ENCODE data around the gene TSHR. TPM values are rescaled to one million over a fixed set of nuclear protein-coding genes. Genes with fewer than 3 reads are reported as not detected.
A peak's percentile ranks its signal among the peaks of the same experiment; 100 is the strongest.

Gene TSHR
- total RNA-seq, 3 donors from 2014 or later (not counting 1 experiment from before 2014, with no cell fraction given): 0.80 TPM; not detected in 2

DNA sequence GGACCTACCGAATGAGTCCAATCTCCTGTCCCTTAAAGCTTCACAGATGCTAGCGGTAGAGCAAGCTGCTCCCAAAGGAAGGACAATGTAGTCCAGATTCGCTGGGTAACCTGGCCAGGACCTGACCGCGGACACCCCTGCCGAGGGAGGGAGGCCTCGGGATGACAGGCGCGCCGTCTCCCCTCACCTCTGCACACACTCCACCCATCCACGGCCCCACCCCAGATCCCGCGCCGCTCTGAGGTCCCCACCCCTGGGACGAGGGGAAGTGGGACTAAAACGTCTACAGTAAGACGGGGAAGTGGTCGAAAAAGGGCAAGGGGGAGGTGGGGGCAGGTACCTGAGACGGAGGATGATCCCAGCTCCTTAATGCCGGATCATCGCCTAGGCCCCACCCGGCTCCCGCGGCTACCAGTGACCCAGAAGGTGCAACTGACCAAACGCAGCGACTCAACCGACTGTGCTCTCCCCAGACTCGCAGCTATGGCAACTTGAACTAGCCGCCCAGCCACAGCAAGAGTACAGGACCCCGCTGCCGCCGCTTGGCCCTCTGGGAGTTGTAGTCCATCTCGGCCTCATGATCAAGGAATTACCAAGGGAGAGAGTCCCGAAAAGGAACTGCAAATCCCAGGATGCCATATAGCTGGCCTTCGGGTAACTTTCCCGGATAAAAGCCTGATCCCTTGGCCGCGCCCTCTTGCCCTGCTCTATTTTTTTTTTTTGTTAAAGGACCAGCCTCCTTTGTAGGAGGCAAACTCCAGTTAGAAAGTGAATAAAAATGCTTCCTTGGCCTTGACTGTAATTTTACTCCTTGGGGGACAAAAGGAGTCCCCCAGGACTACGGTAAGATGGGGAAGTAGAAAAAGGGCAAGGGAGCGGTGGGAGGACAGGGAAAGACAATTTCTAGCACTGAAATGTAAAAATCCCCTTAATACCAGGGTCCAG lies 13.9 kb upstream of the TSHR start, which contains the start of gene CEP128:
Gene CEP128 (minus strand): TSS at position 498 of the 945 bp plus-strand sequence.
- Histone ChIP-seq H3K27me3 (ENCODE audit: control insufficient read depth, insufficient read depth, low read length) (no peaks in the 10 kb centered on the region), H3K9me3 (ENCODE audit: control insufficient read depth, insufficient read depth, low read length) (no peaks in the 10 kb centered on the region), H3K27ac (ENCODE audit: low read length) (peak within 1 kb of the TSS; percentile 46), H3K4me1 (ENCODE audit: control insufficient read depth, insufficient read depth, low read length) (peaks cover 13% of the 10 kb centered on the region), H3K4me3 (ENCODE audit: low read length) (peak within 1 kb of the TSS; percentile 74), H3K36me3 (ENCODE audit: control insufficient read depth, insufficient read depth, low read length) (no peaks in the 10 kb centered on the region)
- H3K4me1 Mint-ChIP-seq: peaks cover 20 to 22% of the 10 kb centered on the region in 2 donors
- TF ChIP-seq, protein P1, sequence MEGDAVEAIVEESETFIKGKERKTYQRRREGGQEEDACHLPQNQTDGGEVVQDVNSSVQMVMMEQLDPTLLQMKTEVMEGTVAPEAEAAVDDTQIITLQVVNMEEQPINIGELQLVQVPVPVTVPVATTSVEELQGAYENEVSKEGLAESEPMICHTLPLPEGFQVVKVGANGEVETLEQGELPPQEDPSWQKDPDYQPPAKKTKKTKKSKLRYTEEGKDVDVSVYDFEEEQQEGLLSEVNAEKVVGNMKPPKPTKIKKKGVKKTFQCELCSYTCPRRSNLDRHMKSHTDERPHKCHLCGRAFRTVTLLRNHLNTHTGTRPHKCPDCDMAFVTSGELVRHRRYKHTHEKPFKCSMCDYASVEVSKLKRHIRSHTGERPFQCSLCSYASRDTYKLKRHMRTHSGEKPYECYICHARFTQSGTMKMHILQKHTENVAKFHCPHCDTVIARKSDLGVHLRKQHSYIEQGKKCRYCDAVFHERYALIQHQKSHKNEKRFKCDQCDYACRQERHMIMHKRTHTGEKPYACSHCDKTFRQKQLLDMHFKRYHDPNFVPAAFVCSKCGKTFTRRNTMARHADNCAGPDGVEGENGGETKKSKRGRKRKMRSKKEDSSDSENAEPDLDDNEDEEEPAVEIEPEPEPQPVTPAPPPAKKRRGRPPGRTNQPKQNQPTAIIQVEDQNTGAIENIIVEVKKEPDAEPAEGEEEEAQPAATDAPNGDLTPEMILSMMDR (IDR thresholded peaks at IDR 0.05): no peak
- under 1% methylated on average over 33 of the region's 40 CpGs for WGBS (ENCODE audit: insufficient coverage)
- peak within 1 kb of the TSS; percentile 80 for H3K4me3 Mint-ChIP-seq
- intact Hi-C loops (cut with micrococcal nuclease): no loop called here
- H3K27me3 Mint-ChIP-seq (ENCODE audit: low read depth in 2 of 2): peaks cover 0 to 3% of the 10 kb centered on the region in 2 donors
- DNase-seq: peak; percentile 67 to 90
- ATAC-seq: peak; percentile 92 to 98 (median 95)
- H3K36me3 Mint-ChIP-seq: no peaks in the 10 kb centered on the region
- H3K9me3 Mint-ChIP-seq: no peaks in the 10 kb centered on the region
- H3K27ac Mint-ChIP-seq: peak within 1 kb of the TSS; percentile 57 to 74

DNA sequence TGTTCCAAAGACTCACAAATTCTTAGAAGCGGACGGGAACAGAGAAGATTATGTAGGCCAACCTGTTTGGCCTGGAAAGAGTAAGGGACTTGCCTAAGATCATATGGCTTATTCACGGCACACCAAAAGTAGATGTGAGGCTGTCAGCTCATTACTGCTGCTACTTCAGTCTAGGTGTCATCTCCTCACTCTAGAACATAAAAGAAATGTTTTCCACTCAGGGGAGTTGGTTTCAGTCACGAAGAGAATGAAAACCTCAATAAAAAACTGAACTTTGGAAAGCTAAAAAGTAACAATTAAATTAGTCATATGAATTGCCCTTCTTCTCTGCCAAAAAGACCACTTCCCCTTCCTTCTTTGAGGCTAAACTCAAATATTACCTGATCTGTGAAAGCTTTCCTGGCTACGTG lies 13.2 kb upstream of the TSHR start:
- 38% methylated on average over 5 of the region's 5 CpGs for WGBS (ENCODE audit: insufficient coverage)
- no peaks in the 10 kb centered on the region for H3K36me3 Mint-ChIP-seq
- TF ChIP-seq, protein P1 (IDR thresholded peaks at IDR 0.05): no peak

DNA sequence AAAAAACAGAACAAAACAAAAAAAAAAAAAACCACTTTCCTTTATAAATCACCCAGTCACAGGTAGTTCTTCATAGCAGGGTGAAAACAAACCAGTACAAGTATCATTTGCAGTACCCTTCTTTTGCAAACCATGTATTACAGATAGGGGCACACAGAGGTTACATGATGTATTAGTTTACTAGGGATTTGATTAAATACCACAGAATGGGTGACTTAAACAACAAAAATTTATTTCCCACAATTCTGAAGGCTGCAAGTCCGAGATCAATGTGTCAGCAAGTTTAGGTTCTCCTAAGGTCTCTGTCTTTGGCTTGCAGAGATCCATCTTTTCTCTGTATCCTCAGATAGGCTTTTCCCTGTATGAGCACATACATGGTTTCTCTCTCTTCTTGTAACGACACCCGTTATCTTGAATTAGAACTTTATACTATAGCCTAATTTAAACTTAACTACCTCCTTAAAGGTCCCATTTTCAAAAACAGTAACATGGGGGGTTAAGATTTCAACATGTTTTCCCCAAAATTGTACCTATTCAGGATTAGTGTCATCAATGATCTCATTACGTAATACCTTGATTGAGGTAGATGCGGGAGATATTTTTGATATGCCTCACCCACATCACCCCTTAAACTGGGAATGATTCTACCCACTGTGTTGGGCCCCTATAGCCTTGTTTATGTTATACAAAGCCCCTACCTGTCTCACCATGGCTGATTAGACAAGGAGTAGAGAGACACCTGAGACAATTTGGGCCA lies 10.4 kb upstream of the TSHR start:
- Mint-ChIP-seq H3K27me3 (ENCODE audit: low read depth in 2 of 2) (peaks cover 16 to 23% of the 10 kb centered on the region in 2 donors), H3K36me3 (no peaks in the 10 kb centered on the region), H3K27ac (no peak overlapping the region), H3K4me1 (peaks cover 20 to 22% of the 10 kb centered on the region in 2 donors), H3K9me3 (no peaks in the 10 kb centered on the region), H3K4me3 (no peak overlapping the region)
- DNase-seq (no peak), ATAC-seq (no peak)
- 94% methylated on average over 5 of the region's 5 CpGs for WGBS (ENCODE audit: insufficient coverage)
- H3K27me3 ChIP-seq (ENCODE audit: control insufficient read depth, insufficient read depth, low read length): no peaks in the 10 kb centered on the region
- no peaks in the 10 kb centered on the region for H3K9me3 ChIP-seq (ENCODE audit: control insufficient read depth, insufficient read depth, low read length)
- H3K27ac ChIP-seq (ENCODE audit: low read length): no peak overlapping the region
- peaks cover 13% of the 10 kb centered on the region for H3K4me1 ChIP-seq (ENCODE audit: control insufficient read depth, insufficient read depth, low read length)
- H3K36me3 ChIP-seq (ENCODE audit: control insufficient read depth, insufficient read depth, low read length): no peaks in the 10 kb centered on the region
- TF ChIP-seq, protein P1 (IDR thresholded peaks at IDR 0.05): no peak
- no peak overlapping the region for H3K4me3 ChIP-seq (ENCODE audit: low read length)
- intact Hi-C loops (cut with micrococcal nuclease): no loop called here

More for the DNA sequence above, 13.2 kb upstream of the TSHR start:
- Histone ChIP-seq H3K27ac (ENCODE audit: low read length) (peak overlapping the region; percentile 46), H3K4me1 (ENCODE audit: control insufficient read depth, insufficient read depth, low read length) (peaks cover 13% of the 10 kb centered on the region), H3K9me3 (ENCODE audit: control insufficient read depth, insufficient read depth, low read length) (no peaks in the 10 kb centered on the region), H3K36me3 (ENCODE audit: control insufficient read depth, insufficient read depth, low read length) (no peaks in the 10 kb centered on the region), H3K27me3 (ENCODE audit: control insufficient read depth, insufficient read depth, low read length) (no peaks in the 10 kb centered on the region), H3K4me3 (ENCODE audit: low read length) (peak overlapping the region; percentile 74)
- Mint-ChIP-seq H3K27ac (peak overlapping the region; percentile 57 to 74), H3K4me3 (peak overlapping the region; percentile 80), H3K9me3 (no peaks in the 10 kb centered on the region), H3K4me1 (peaks cover 20 to 22% of the 10 kb centered on the region in 2 donors), H3K27me3 (ENCODE audit: low read depth in 2 of 2) (peaks cover 0 to 3% of the 10 kb centered on the region in 2 donors)
- ATAC-seq (peak in 2 of 3 donors; percentile 19 to 20), DNase-seq (peak in 1 of 2 donors; percentile 44)
- intact Hi-C loops (cut with micrococcal nuclease): no loop called here
